K562 (cell line): ENCODE data around the gene GIMAP8. TPM values are rescaled to one million over a fixed set of nuclear protein-coding genes. Genes with fewer than 3 reads are reported as not detected.

Experiments used
- COPS2 ChIP-seq: fragments of 450-650 bp; conservative IDR thresholded peaks from 2 replicates; pipeline ENCODE4 v1.6.1; 2016; ENCODE audit warnings: mild to moderate bottlenecking, moderate library complexity
- CXXC5 ChIP-seq: fragments of 250-450 bp; sonication (Bioruptor Pico); IDR thresholded peaks from 2 replicates; pipeline ENCODE4 v1.8.0; 2022; ENCODE audit warnings: inconsistent platforms, mild to moderate bottlenecking, moderate library complexity
- ERF ChIP-seq: fragments of 450-650 bp; formaldehyde crosslinking; IDR thresholded peaks from 2 replicates; pipeline ENCODE4 v1.4.0; 2020; ENCODE audit warnings: mild to moderate bottlenecking, mixed read lengths
- ESRRB ChIP-seq: fragments of 250-450 bp; sonication (Bioruptor Pico); IDR thresholded peaks from 2 replicates; pipeline ENCODE4 v1.5.0; 2020; ENCODE audit warnings: mild to moderate bottlenecking, moderate library complexity, borderline replicate concordance
- ETV5 ChIP-seq: sonication (generic); formaldehyde crosslinking; IDR thresholded peaks from 2 replicates; pipeline ENCODE4 v1.4.0; 2020; ENCODE audit warnings: low read depth, mild to moderate bottlenecking, missing genetic modification reagents
- KLF6 ChIP-seq: fragments of 250-450 bp; sonication (Bioruptor Pico); IDR thresholded peaks from 2 replicates; pipeline ENCODE4 v1.4.0; 2020; ENCODE audit warnings: mild to moderate bottlenecking, moderate library complexity, borderline replicate concordance
- MECOM ChIP-seq: fragments of 250-450 bp; sonication (Bioruptor Pico); IDR thresholded peaks from 2 replicates; pipeline ENCODE4 v1.8.0; 2022; ENCODE audit warnings: inconsistent platforms
- NR4A1 ChIP-seq, 2 experiments: fragments of 250-450 bp in 1 of 2; fragments of 450-650 bp in 1 of 2; sonication (Bioruptor Pico) in 1 of 2; IDR thresholded peaks; 2 replicates each; pipeline versions ENCODE4 v1.4.0 to v1.6.1; 2016 to 2020; ENCODE audit warnings: mild to moderate bottlenecking in 2 of 2, missing compliant biosample characterization in 1 of 2, missing genetic modification characterization in 1 of 2, moderate library complexity in 1 of 2
- SMARCE1 ChIP-seq: fragments of 450-650 bp; IDR thresholded peaks from 2 replicates; pipeline ENCODE4 v1.7.1; 2016; ENCODE audit warnings: mild to moderate bottlenecking
- TGIF2 ChIP-seq: sonication (generic); formaldehyde crosslinking; IDR thresholded peaks from 2 replicates; pipeline ENCODE4 v1.8.1; 2022; ENCODE audit warnings: mild to moderate bottlenecking, missing genetic modification reagents, moderate library complexity
- ZNF12 ChIP-seq: sonication (generic); formaldehyde crosslinking; IDR thresholded peaks from 2 replicates; pipeline ENCODE4 v1.4.0; 2020; ENCODE audit warnings: mild to moderate bottlenecking, missing genetic modification reagents
- ZNF124 ChIP-seq: sonication (generic); formaldehyde crosslinking; IDR thresholded peaks from 2 replicates; pipeline ENCODE4 v1.8.1; 2022; ENCODE audit warnings: missing genetic modification reagents
- ZNF197 ChIP-seq: fragments of 200-800 bp; sonication (Bioruptor generic); IDR thresholded peaks from 2 replicates; pipeline ENCODE4 v1.6.1; 2016; ENCODE audit warnings: low read depth, missing genetic modification characterization, missing compliant biosample characterization
- ZNF224 ChIP-seq: sonication (generic); formaldehyde crosslinking; IDR thresholded peaks from 2 replicates; pipeline ENCODE4 v1.8.0; 2022; ENCODE audit warnings: mild to moderate bottlenecking, missing genetic modification reagents
- ZNF408 ChIP-seq: fragments of 250-450 bp; sonication (Bioruptor Pico); IDR thresholded peaks from 2 replicates; pipeline ENCODE4 v1.4.0; 2020; ENCODE audit warnings: low read depth, mild to moderate bottlenecking, moderate library complexity
- ZNF589 ChIP-seq: fragments of 200-800 bp; sonication (Bioruptor generic); IDR thresholded peaks from 2 replicates; pipeline ENCODE4 v1.6.1; 2016; ENCODE audit warnings: low read depth, missing genetic modification characterization, missing compliant biosample characterization
- polyA plus RNA-seq, 8 experiments: library from polyadenylated mRNA; depleted of rRNA in 4 of 8; stranded (reverse) in 5 of 8; unstranded in 3 of 8; fragments of >200 nt; fragmentation: Nextera tagmentation in 2 of 8; fragmentation: Illumina TruSeq in 1 of 8; extraction: Ambion mirVana in 2 of 8; extraction: Trizol in 1 of 8; gene quantifications; 2 replicates each; pipeline versions ENCODE4 v1.2.1 to v1.2.3, GENCODE V29; 2011 to 2014; ENCODE audit warnings: inconsistent platforms in 1 of 8, missing spikeins in 1 of 8
- total RNA-seq, 7 experiments: library from RNA; depleted of rRNA in 6 of 7; stranded (reverse); fragments of >200 nt in 6 of 7; fragmentation: Illumina TruSeq in 2 of 7; extraction: Trizol in 2 of 7; gene quantifications; 2 replicates each; pipeline versions ENCODE4 v1.2.1 to v1.2.3, GENCODE V29; 2011 to 2021; ENCODE audit warnings: low replicate concordance in 1 of 7
- TF ChIP-seq, protein P1 (sequence below): fragments of 450-650 bp; IDR thresholded peaks from 2 replicates; pipeline ENCODE4 v1.6.1; 2016; ENCODE audit warnings: borderline replicate concordance
- TF ChIP-seq, protein P2 (sequence below): IDR thresholded peaks from 2 replicates; pipeline ENCODE4 v1.6.1; 2016; ENCODE audit warnings: missing genetic modification characterization, missing compliant biosample characterization
- TF ChIP-seq, protein P3 (sequence below): fragments of 450-650 bp; IDR thresholded peaks from 2 replicates; pipeline ENCODE4 v1.6.1; 2016; ENCODE audit warnings: missing biosample characterization, missing genetic modification characterization
- TF ChIP-seq, protein P4 (sequence below): fragments of 450-650 bp; IDR thresholded peaks from 2 replicates; pipeline ENCODE4 v1.7.0; 2016; ENCODE audit warnings: borderline replicate concordance

GIMAP8 gene
- total and polyA plus RNA-seq, 9 of the 15 experiments (the other 6 are each of a cell fraction or from before 2014, with no cell fraction given) = not detected

DNA sequence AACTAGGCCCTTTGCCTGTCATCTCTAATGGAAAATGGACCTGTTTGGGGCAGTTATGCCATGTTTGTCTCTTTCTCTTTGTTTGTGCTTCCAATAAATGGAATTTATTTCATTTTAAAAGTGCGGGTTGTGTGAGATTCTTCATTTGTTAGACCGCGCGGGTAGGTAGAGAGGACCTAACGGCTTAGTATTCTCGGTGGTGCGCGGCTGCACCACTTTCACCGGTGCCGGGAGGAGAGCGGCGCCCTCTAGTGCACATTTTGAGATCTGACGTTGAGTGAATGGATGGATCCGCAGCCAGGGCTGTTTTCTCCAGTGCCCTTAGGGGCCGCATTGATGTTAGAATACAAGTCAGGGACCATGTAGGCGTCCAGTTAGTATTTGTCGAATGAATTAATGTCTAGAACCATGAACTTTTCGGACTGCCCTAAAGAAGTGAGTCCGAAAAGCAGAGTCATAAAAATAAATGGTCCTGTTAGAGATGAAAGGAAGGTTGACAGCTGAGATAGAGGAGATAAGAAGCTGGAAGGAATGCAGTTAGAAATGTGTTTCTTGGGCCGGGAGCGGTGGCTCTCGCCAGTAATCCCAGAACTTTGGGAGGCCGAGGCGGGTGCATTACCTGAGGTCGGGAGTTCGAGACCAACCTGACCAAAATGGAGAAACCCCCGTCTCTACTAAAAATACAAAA, 29.3 kb upstream of the GIMAP8 start (continued):
- TF ChIP-seq, protein P1, sequence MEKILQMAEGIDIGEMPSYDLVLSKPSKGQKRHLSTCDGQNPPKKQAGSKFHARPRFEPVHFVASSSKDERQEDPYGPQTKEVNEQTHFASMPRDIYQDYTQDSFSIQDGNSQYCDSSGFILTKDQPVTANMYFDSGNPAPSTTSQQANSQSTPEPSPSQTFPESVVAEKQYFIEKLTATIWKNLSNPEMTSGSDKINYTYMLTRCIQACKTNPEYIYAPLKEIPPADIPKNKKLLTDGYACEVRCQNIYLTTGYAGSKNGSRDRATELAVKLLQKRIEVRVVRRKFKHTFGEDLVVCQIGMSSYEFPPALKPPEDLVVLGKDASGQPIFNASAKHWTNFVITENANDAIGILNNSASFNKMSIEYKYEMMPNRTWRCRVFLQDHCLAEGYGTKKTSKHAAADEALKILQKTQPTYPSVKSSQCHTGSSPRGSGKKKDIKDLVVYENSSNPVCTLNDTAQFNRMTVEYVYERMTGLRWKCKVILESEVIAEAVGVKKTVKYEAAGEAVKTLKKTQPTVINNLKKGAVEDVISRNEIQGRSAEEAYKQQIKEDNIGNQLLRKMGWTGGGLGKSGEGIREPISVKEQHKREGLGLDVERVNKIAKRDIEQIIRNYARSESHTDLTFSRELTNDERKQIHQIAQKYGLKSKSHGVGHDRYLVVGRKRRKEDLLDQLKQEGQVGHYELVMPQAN = no peak
- no peak for TF ChIP-seq SMARCE1
- TF ChIP-seq, protein P2, sequence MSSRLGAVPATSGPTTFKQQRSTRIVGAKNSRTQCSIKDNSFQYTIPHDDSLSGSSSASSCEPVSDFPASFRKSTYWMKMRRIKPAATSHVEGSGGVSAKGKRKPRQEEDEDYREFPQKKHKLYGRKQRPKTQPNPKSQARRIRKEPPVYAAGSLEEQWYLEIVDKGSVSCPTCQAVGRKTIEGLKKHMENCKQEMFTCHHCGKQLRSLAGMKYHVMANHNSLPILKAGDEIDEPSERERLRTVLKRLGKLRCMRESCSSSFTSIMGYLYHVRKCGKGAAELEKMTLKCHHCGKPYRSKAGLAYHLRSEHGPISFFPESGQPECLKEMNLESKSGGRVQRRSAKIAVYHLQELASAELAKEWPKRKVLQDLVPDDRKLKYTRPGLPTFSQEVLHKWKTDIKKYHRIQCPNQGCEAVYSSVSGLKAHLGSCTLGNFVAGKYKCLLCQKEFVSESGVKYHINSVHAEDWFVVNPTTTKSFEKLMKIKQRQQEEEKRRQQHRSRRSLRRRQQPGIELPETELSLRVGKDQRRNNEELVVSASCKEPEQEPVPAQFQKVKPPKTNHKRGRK (tag) = no peak
- peak; percentile 50 for TF ChIP-seq CXXC5 (CRISPR knock-in tag)
- no peak for TF ChIP-seq KLF6
- no peak for TF ChIP-seq ZNF124
- TF ChIP-seq MECOM (CRISPR knock-in tag) = no peak
- no peak for TF ChIP-seq NR4A1 (CRISPR knock-in tag; IDR thresholded peaks at IDR 0.05)
- TF ChIP-seq NR4A1 (tag; IDR thresholded peaks at IDR 0.05) = no peak
- TF ChIP-seq, protein P3, sequence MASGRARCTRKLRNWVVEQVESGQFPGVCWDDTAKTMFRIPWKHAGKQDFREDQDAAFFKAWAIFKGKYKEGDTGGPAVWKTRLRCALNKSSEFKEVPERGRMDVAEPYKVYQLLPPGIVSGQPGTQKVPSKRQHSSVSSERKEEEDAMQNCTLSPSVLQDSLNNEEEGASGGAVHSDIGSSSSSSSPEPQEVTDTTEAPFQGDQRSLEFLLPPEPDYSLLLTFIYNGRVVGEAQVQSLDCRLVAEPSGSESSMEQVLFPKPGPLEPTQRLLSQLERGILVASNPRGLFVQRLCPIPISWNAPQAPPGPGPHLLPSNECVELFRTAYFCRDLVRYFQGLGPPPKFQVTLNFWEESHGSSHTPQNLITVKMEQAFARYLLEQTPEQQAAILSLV (tag) = no peak
- TF ChIP-seq ESRRB = no peak
- TF ChIP-seq COPS2 = no peak
- TF ChIP-seq, protein P4, sequence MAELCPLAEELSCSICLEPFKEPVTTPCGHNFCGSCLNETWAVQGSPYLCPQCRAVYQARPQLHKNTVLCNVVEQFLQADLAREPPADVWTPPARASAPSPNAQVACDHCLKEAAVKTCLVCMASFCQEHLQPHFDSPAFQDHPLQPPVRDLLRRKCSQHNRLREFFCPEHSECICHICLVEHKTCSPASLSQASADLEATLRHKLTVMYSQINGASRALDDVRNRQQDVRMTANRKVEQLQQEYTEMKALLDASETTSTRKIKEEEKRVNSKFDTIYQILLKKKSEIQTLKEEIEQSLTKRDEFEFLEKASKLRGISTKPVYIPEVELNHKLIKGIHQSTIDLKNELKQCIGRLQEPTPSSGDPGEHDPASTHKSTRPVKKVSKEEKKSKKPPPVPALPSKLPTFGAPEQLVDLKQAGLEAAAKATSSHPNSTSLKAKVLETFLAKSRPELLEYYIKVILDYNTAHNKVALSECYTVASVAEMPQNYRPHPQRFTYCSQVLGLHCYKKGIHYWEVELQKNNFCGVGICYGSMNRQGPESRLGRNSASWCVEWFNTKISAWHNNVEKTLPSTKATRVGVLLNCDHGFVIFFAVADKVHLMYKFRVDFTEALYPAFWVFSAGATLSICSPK = no peak
- no peak for TF ChIP-seq ETV5 (CRISPR knock-in tag)
- TF ChIP-seq ZNF408 (CRISPR knock-in tag) = no peak
- TF ChIP-seq ZNF12 (CRISPR knock-in tag) = no peak
- 0 out of 2 replicates have a peak, but pooled peaks have one; percentile 61 for TF ChIP-seq ZNF197
- TF ChIP-seq ERF = 0 out of 2 replicates have a peak, but pooled peaks have one; percentile 36
- TF ChIP-seq ZNF589 = no peak
- no peak for TF ChIP-seq ZNF224
- no peak for TF ChIP-seq TGIF2 (CRISPR knock-in tag)
